ENCODE data around the gene CRTC1.

Gene CRTC1

DNA sequence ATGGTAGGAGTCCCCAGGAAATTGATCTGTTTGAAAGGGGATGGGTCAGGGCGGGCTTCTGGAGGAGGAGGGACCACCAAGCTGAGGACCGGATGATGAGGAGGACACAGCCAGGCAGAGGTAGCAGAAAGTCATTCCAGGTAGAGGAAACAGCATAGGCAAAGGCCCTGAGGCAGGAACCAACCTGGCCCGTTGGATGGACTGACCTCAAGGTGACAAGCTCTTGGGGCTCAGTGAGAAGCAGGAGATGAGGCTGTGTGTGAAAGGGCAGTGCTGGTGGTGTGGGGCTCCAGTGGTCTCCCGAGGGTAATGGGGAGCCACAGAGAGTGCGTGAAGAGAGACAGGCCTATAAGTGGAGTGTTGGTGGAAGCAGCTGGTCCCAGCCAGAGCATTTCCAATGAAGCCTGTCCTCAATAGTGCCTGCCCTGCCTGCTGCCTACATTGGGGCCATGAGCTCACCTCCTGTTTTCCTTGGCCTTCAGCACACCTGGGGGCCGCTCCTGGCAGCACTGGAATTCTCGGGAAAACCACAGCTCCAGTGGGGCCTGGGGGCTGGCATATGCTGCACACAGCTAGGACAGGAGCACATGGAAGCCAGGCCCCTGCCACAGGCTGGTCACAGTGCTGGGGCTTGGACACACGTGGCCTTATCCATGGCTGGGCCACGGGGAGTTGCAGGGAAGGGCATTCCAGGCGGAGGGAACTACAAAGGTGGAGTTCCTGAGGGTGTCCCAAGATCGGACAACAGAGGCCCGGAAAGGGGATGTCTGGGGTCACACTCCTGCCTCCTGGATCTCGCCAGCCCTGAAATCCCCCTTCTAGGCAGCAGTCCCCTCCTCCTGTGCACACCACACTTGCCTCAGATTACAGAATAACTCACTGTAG is 109.9 kb downstream of the CRTC1 start:
- TF ChIP-seq ZFP3 (CRISPR knock-in tag; IDR thresholded peaks at IDR 0.05) (no peak), ZNF565 (CRISPR knock-in tag; conservative IDR thresholded peaks at IDR 0.05; ENCODE audit: low read depth) (no peak), ZNF70 (CRISPR knock-in tag; IDR thresholded peaks at IDR 0.05) (no peak), ISL1 (CRISPR knock-in tag; IDR thresholded peaks at IDR 0.05) (no peak), TSHZ2 (CRISPR knock-in tag; IDR thresholded peaks at IDR 0.05) (no peak), ARNTL (CRISPR knock-in tag; IDR thresholded peaks at IDR 0.05; ENCODE audit: borderline replicate concordance, low read depth) (no peak)
- TF ChIP-seq, protein P1, sequence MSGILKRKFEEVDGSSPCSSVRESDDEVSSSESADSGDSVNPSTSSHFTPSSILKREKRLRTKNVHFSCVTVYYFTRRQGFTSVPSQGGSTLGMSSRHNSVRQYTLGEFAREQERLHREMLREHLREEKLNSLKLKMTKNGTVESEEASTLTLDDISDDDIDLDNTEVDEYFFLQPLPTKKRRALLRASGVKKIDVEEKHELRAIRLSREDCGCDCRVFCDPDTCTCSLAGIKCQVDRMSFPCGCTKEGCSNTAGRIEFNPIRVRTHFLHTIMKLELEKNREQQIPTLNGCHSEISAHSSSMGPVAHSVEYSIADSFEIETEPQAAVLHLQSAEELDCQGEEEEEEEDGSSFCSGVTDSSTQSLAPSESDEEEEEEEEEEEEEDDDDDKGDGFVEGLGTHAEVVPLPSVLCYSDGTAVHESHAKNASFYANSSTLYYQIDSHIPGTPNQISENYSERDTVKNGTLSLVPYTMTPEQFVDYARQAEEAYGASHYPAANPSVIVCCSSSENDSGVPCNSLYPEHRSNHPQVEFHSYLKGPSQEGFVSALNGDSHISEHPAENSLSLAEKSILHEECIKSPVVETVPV (CRISPR knock-in tag; IDR thresholded peaks at IDR 0.05): no peak
- ATAC-seq: no peak

- no peak for ATAC-seq
These were observed 110.5 kb downstream of the CRTC1 start for GRCh38 chr19:18794029-18794313.

GRCh38 chr19:18794692-18795091 is 111.2 kb downstream of the CRTC1 start:
- no peak for TF ChIP-seq ISL1 (CRISPR knock-in tag; IDR thresholded peaks at IDR 0.05)
- TF ChIP-seq PPARA (CRISPR knock-in tag; IDR thresholded peaks at IDR 0.05; ENCODE audit: borderline replicate concordance): no peak
- TF ChIP-seq TOX (CRISPR knock-in tag; IDR thresholded peaks at IDR 0.05; ENCODE audit: borderline replicate concordance): no peak
- TF ChIP-seq, protein P2, sequence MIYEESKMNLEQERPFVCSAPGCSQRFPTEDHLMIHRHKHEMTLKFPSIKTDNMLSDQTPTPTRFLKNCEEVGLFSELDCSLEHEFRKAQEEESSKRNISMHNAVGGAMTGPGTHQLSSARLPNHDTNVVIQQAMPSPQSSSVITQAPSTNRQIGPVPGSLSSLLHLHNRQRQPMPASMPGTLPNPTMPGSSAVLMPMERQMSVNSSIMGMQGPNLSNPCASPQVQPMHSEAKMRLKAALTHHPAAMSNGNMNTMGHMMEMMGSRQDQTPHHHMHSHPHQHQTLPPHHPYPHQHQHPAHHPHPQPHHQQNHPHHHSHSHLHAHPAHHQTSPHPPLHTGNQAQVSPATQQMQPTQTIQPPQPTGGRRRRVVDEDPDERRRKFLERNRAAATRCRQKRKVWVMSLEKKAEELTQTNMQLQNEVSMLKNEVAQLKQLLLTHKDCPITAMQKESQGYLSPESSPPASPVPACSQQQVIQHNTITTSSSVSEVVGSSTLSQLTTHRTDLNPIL (CRISPR knock-in tag; IDR thresholded peaks at IDR 0.05; ENCODE audit: low read depth): no peak
- TF ChIP-seq ESRRG (CRISPR knock-in tag; IDR thresholded peaks at IDR 0.05): no peak
- no peak for TF ChIP-seq CSDC2 (CRISPR knock-in tag; IDR thresholded peaks at IDR 0.05)
- TF ChIP-seq TCF4 (CRISPR knock-in tag; IDR thresholded peaks at IDR 0.05; ENCODE audit: borderline replicate concordance): no peak
- TF ChIP-seq, protein P1 (CRISPR knock-in tag; IDR thresholded peaks at IDR 0.05): no peak
- TF ChIP-seq GLIS3 (CRISPR knock-in tag; IDR thresholded peaks at IDR 0.05): no peak
- ATAC-seq: no peak

More at GRCh38 chr19:18794029-18794313, 110.5 kb downstream of the CRTC1 start:
- TF ChIP-seq SNAI2 (CRISPR knock-in tag; IDR thresholded peaks at IDR 0.05) (no peak), TSHZ2 (CRISPR knock-in tag; IDR thresholded peaks at IDR 0.05) (no peak)

- ATAC-seq: peak; percentile 35; the same call in 2 of the 3 replicates
- TF ChIP-seq ZNF70 (CRISPR knock-in tag; IDR thresholded peaks at IDR 0.05): no peak
- no peak for TF ChIP-seq BACH2 (CRISPR knock-in tag; IDR thresholded peaks at IDR 0.05; ENCODE audit: borderline replicate concordance)
- TF ChIP-seq ZNF8 (CRISPR knock-in tag; IDR thresholded peaks at IDR 0.05): no peak
- TF ChIP-seq, protein P2 (CRISPR knock-in tag; IDR thresholded peaks at IDR 0.05; ENCODE audit: low read depth): no peak
- no peak for TF ChIP-seq ARNTL (CRISPR knock-in tag; IDR thresholded peaks at IDR 0.05; ENCODE audit: borderline replicate concordance, low read depth)
- TF ChIP-seq TCF4 (CRISPR knock-in tag; IDR thresholded peaks at IDR 0.05; ENCODE audit: borderline replicate concordance): no peak
- TF ChIP-seq CSDC2 (CRISPR knock-in tag; IDR thresholded peaks at IDR 0.05): no peak
- no peak for TF ChIP-seq TSHZ2 (CRISPR knock-in tag; IDR thresholded peaks at IDR 0.05)
- TF ChIP-seq SNAI2 (CRISPR knock-in tag; IDR thresholded peaks at IDR 0.05): no peak
- no peak for TF ChIP-seq ZFP3 (CRISPR knock-in tag; IDR thresholded peaks at IDR 0.05)
- no peak for TF ChIP-seq GLIS3 (CRISPR knock-in tag; IDR thresholded peaks at IDR 0.05)
- TF ChIP-seq ISL1 (CRISPR knock-in tag; IDR thresholded peaks at IDR 0.05): no peak
- TF ChIP-seq ESRRG (CRISPR knock-in tag; IDR thresholded peaks at IDR 0.05): no peak
These were observed 112.1 kb downstream of the CRTC1 start for GRCh38 chr19:18795540-18795939.

Data from SK-N-SH treated with all-trans-retinoic acid at 6 μM for 48 hours (cell line).